Measurements from ENCODE around the gene S100A8. TPM values are rescaled to one million over a fixed set of nuclear protein-coding genes. Genes with fewer than 3 reads are reported as not detected.
A peak's percentile ranks its signal among the peaks of the same experiment; 100 is the strongest.

S100A8 gene
- total RNA-seq, 1 experiment from 2014 or later: not detected

- peak; percentile 75 for DNase-seq
- Histone ChIP-seq H3K4me2 (ENCODE audit: low read depth, low read length, poor library complexity, severe bottlenecking) (no peak overlapping the region), H3K27me3 (ENCODE audit: low read length) (no peaks in the 10 kb centered on the region), H3K4me1 (ENCODE audit: low read length) (no peaks in the 10 kb centered on the region), H4K20me1 (ENCODE audit: insufficient read depth, low read depth, low read length) (no peaks in the 10 kb centered on the region), H3K9ac (ENCODE audit: low read length) (no peak overlapping the region), H3K4me3 (ENCODE audit: low read length) (no peak overlapping the region), H3K36me3 (ENCODE audit: insufficient read depth, low read length) (no peaks in the 10 kb centered on the region), H3K79me2 (ENCODE audit: low read length) (no peaks in the 10 kb centered on the region), H2AFZ (ENCODE audit: low read length) (no peak overlapping the region), H3K9me2 (replicated peaks; ENCODE audit: insufficient read depth, low read length) (no peaks in the 10 kb centered on the region), H3K9me3 (ENCODE audit: low read length) (no peaks in the 10 kb centered on the region), H3K27ac (ENCODE audit: low read length) (no peak overlapping the region)
Measured at GRCh38 chr1:153404768-153405167, 13.9 kb upstream of the S100A8 start.

GRCh38 chr1:153404086-153404635 is 13.3 kb upstream of the S100A8 start:
- Histone ChIP-seq H4K20me1 (ENCODE audit: insufficient read depth, low read depth, low read length) (no peaks in the 10 kb centered on the region), H3K36me3 (ENCODE audit: insufficient read depth, low read length) (no peaks in the 10 kb centered on the region), H3K79me2 (ENCODE audit: low read length) (no peaks in the 10 kb centered on the region), H3K9ac (ENCODE audit: low read length) (no peak overlapping the region), H3K4me3 (ENCODE audit: low read length) (no peak overlapping the region), H3K4me2 (ENCODE audit: low read depth, low read length, poor library complexity, severe bottlenecking) (no peak overlapping the region), H2AFZ (ENCODE audit: low read length) (no peak overlapping the region), H3K9me3 (ENCODE audit: low read length) (no peaks in the 10 kb centered on the region), H3K27me3 (ENCODE audit: low read length) (no peaks in the 10 kb centered on the region), H3K27ac (ENCODE audit: low read length) (no peak overlapping the region), H3K9me2 (replicated peaks; ENCODE audit: insufficient read depth, low read length) (no peaks in the 10 kb centered on the region), H3K4me1 (ENCODE audit: low read length) (no peaks in the 10 kb centered on the region)
- no peak for DNase-seq

GRCh38 chr1:153403421-153404085 is 12.7 kb upstream of the S100A8 start:
- Histone ChIP-seq H3K27ac (ENCODE audit: low read length) (no peak overlapping the region), H2AFZ (ENCODE audit: low read length) (no peak overlapping the region), H3K4me1 (ENCODE audit: low read length) (no peaks in the 10 kb centered on the region), H4K20me1 (ENCODE audit: insufficient read depth, low read depth, low read length) (no peaks in the 10 kb centered on the region), H3K4me3 (ENCODE audit: low read length) (no peak overlapping the region), H3K9me2 (replicated peaks; ENCODE audit: insufficient read depth, low read length) (no peaks in the 10 kb centered on the region), H3K79me2 (ENCODE audit: low read length) (no peaks in the 10 kb centered on the region), H3K4me2 (ENCODE audit: low read depth, low read length, poor library complexity, severe bottlenecking) (no peak overlapping the region), H3K27me3 (ENCODE audit: low read length) (no peaks in the 10 kb centered on the region), H3K36me3 (ENCODE audit: insufficient read depth, low read length) (no peaks in the 10 kb centered on the region), H3K9me3 (ENCODE audit: low read length) (no peaks in the 10 kb centered on the region), H3K9ac (ENCODE audit: low read length) (no peak overlapping the region)
- DNase-seq: no peak

- no peak overlapping the region for H2AFZ ChIP-seq (ENCODE audit: low read length)
- no peaks in the 10 kb centered on the region for H3K9me2 ChIP-seq (replicated peaks; ENCODE audit: insufficient read depth, low read length)
- H4K20me1 ChIP-seq (ENCODE audit: insufficient read depth, low read depth, low read length): no peaks in the 10 kb centered on the region
- H3K9me3 ChIP-seq (ENCODE audit: low read length): no peaks in the 10 kb centered on the region
- no peaks in the 10 kb centered on the region for H3K27me3 ChIP-seq (ENCODE audit: low read length)
- no peak for DNase-seq
- no peaks in the 10 kb centered on the region for H3K79me2 ChIP-seq (ENCODE audit: low read length)
- no peak overlapping the region for H3K4me2 ChIP-seq (ENCODE audit: low read depth, low read length, poor library complexity, severe bottlenecking)
- H3K4me1 ChIP-seq (ENCODE audit: low read length): no peaks in the 10 kb centered on the region
- H3K27ac ChIP-seq (ENCODE audit: low read length): no peak overlapping the region
- H3K36me3 ChIP-seq (ENCODE audit: insufficient read depth, low read length): no peaks in the 10 kb centered on the region
- H3K9ac ChIP-seq (ENCODE audit: low read length): no peak overlapping the region
- no peak overlapping the region for H3K4me3 ChIP-seq (ENCODE audit: low read length)
Measured at GRCh38 chr1:153402226-153402625, 11.4 kb upstream of the S100A8 start.

- no peaks in the 10 kb centered on the region for H3K27me3 ChIP-seq (ENCODE audit: low read length)
- DNase-seq: no peak
- no peak overlapping the region for H3K27ac ChIP-seq (ENCODE audit: low read length)
- no peaks in the 10 kb centered on the region for H3K9me3 ChIP-seq (ENCODE audit: low read length)
- no peaks in the 10 kb centered on the region for H3K9me2 ChIP-seq (replicated peaks; ENCODE audit: insufficient read depth, low read length)
- H3K4me3 ChIP-seq (ENCODE audit: low read length): no peak overlapping the region
- H3K9ac ChIP-seq (ENCODE audit: low read length): no peak overlapping the region
- no peaks in the 10 kb centered on the region for H3K79me2 ChIP-seq (ENCODE audit: low read length)
- no peaks in the 10 kb centered on the region for H3K36me3 ChIP-seq (ENCODE audit: insufficient read depth, low read length)
- no peaks in the 10 kb centered on the region for H3K4me1 ChIP-seq (ENCODE audit: low read length)
- H3K4me2 ChIP-seq (ENCODE audit: low read depth, low read length, poor library complexity, severe bottlenecking): no peak overlapping the region
- H4K20me1 ChIP-seq (ENCODE audit: insufficient read depth, low read depth, low read length): no peaks in the 10 kb centered on the region
- no peak overlapping the region for H2AFZ ChIP-seq (ENCODE audit: low read length)
Measured at GRCh38 chr1:153401461-153401860, 10.6 kb upstream of the S100A8 start.

- no peak overlapping the region for H3K4me2 ChIP-seq (ENCODE audit: low read depth, low read length, poor library complexity, severe bottlenecking)
- no peaks in the 10 kb centered on the region for H3K27me3 ChIP-seq (ENCODE audit: low read length)
- H3K79me2 ChIP-seq (ENCODE audit: low read length): no peaks in the 10 kb centered on the region
- no peak overlapping the region for H3K27ac ChIP-seq (ENCODE audit: low read length)
- H3K9ac ChIP-seq (ENCODE audit: low read length): no peak overlapping the region
- no peak for DNase-seq
- H3K9me2 ChIP-seq (replicated peaks; ENCODE audit: insufficient read depth, low read length): no peaks in the 10 kb centered on the region
- H3K9me3 ChIP-seq (ENCODE audit: low read length): no peaks in the 10 kb centered on the region
- no peaks in the 10 kb centered on the region for H3K4me1 ChIP-seq (ENCODE audit: low read length)
- H4K20me1 ChIP-seq (ENCODE audit: insufficient read depth, low read depth, low read length): no peaks in the 10 kb centered on the region
- H3K4me3 ChIP-seq (ENCODE audit: low read length): no peak overlapping the region
- no peak overlapping the region for H2AFZ ChIP-seq (ENCODE audit: low read length)
- H3K36me3 ChIP-seq (ENCODE audit: insufficient read depth, low read length): no peaks in the 10 kb centered on the region
Measured at GRCh38 chr1:153400244-153400643, 9.4 kb upstream of the S100A8 start.

- Histone ChIP-seq H3K4me1 (ENCODE audit: low read length) (no peaks in the 10 kb centered on the region), H3K4me2 (ENCODE audit: low read depth, low read length, poor library complexity, severe bottlenecking) (no peak overlapping the region), H3K9ac (ENCODE audit: low read length) (no peak overlapping the region), H4K20me1 (ENCODE audit: insufficient read depth, low read depth, low read length) (no peaks in the 10 kb centered on the region), H3K9me2 (replicated peaks; ENCODE audit: insufficient read depth, low read length) (no peaks in the 10 kb centered on the region), H3K4me3 (ENCODE audit: low read length) (no peak overlapping the region), H3K36me3 (ENCODE audit: insufficient read depth, low read length) (no peaks in the 10 kb centered on the region), H3K79me2 (ENCODE audit: low read length) (no peaks in the 10 kb centered on the region), H2AFZ (ENCODE audit: low read length) (no peak overlapping the region), H3K27me3 (ENCODE audit: low read length) (no peaks in the 10 kb centered on the region), H3K9me3 (ENCODE audit: low read length) (no peaks in the 10 kb centered on the region), H3K27ac (ENCODE audit: low read length) (no peak overlapping the region)
- DNase-seq: no peak
Measured at GRCh38 chr1:153399401-153400055, 8.7 kb upstream of the S100A8 start.

- Histone ChIP-seq H3K4me2 (ENCODE audit: low read depth, low read length, poor library complexity, severe bottlenecking) (no peak overlapping the region), H3K27ac (ENCODE audit: low read length) (no peak overlapping the region), H4K20me1 (ENCODE audit: insufficient read depth, low read depth, low read length) (no peaks in the 10 kb centered on the region), H3K4me1 (ENCODE audit: low read length) (no peaks in the 10 kb centered on the region), H3K27me3 (ENCODE audit: low read length) (no peaks in the 10 kb centered on the region), H3K79me2 (ENCODE audit: low read length) (no peaks in the 10 kb centered on the region), H3K9ac (ENCODE audit: low read length) (no peak overlapping the region), H3K36me3 (ENCODE audit: insufficient read depth, low read length) (no peaks in the 10 kb centered on the region), H3K4me3 (ENCODE audit: low read length) (no peak overlapping the region), H3K9me2 (replicated peaks; ENCODE audit: insufficient read depth, low read length) (no peaks in the 10 kb centered on the region), H3K9me3 (ENCODE audit: low read length) (no peaks in the 10 kb centered on the region), H2AFZ (ENCODE audit: low read length) (no peak overlapping the region)
- no peak for DNase-seq
Measured at GRCh38 chr1:153397924-153398651, 7.2 kb upstream of the S100A8 start.

Data from Karpas-422 (cell line).